ENCODE measurements around the gene XKR8.

XKR8 gene

GRCh38 chr1:27957655-27958054, 2.1 kb upstream of the XKR8 start:
- DNase-seq = no peak

DNA sequence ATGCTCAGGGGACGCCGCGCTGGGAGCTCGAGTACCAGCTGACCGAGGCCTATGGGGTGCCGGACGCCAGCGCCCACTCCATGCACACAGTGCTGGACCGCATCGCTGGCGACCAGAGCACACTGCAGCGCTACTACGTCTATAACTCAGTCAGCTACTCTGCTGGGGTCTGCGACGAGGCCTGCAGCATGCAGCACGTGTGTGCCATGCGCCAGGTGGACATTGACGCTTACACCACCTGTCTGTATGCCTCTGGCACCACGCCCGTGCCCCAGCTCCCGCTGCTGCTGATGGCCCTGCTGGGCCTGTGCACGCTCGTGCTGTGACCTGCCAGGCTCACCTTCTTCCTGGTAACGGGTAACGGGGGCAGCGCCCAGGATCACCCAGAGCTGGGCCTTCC, 1.3 kb upstream of the XKR8 start:
- DNase-seq = no peak

GRCh38 chr1:27960762-27961645, 1.2 kb downstream of the XKR8 start:
- DNase-seq = no peak

- DNase-seq = no peak
These were observed 2.0 kb downstream of the XKR8 start for GRCh38 chr1:27961646-27962221.

DNA sequence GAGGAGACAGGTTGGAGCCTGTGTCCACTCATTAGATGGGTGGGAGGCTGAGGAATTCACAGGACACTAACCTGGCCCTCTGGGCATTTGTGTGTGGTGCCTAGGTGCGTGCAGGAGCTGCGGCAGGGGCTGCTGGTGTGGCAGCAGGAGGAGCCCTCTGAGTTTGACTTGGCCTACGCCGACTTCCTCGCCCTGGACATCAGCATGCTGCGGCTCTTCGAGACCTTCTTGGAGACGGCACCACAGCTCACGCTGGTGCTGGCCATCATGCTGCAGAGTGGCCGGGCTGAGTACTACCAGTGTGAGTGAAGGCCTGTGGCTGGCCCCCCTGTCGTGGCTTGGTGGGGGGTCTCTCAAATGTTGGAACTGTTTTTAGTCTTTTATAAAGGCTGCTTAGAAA, 3.6 kb downstream of the XKR8 start:
- no peak for DNase-seq

- no peak for DNase-seq
These were observed 6.8 kb downstream of the XKR8 start for GRCh38 chr1:27966402-27967105.

DNA sequence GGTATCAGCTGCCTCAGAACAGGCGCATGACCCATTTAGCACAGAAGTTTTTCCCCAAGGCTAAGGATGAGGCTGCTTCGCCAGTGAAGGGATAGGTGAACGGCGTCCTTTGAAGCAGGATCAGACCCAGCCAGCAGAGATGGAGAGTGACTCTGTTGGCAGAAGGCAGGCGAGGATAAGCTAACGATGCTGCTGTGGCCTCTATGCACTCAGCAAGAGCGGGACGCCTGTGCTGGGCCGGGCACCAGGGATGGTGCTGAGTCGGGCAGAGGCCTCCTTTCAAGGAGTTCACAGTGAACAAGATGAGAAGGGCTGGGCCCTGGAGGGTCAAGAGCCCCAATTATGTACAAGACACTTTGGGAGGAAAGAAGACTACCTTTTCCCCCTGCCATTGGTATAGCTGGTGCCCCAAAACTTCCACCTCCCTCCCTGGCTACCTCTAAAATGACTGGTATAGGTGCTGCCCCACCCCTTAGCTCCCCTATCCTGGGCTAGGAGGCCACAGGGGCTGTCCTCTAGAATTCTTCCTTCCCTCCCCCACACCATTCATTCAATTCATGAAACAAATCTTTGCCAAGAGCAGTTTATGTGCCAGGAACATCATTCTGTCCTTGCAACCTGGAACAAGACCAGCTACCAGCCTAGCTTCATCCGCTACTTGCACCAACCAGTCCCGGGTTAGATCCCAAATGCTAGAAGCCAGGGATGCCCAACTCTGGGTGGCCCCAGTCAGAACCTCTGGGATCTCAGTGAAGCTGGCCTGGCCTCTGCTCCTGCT, 7.5 kb downstream of the XKR8 start:
- DNase-seq = no peak

- DNase-seq = no peak
These were observed 8.2 kb downstream of the XKR8 start for GRCh38 chr1:27967884-27968466.

DNA sequence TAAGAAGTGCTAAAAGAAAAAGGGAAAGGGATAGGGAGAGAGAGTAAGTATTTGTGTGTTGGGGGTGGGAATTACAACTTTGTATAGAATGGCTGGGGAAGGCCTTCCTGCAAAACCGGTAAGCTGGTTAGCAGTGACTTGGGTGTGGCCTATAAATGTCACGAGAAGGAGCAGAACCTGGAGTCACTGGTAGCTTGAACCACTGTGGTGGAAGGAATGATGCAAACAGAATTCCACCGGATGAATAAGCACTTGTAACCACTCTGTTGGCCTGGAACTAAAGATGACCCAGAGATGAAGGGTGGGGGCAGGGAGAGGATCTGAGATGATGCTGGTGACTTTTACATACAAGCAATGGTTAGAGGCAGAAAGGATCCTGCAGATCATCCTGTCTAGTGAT, 8.9 kb downstream of the XKR8 start:
- no peak for DNase-seq

DNA sequence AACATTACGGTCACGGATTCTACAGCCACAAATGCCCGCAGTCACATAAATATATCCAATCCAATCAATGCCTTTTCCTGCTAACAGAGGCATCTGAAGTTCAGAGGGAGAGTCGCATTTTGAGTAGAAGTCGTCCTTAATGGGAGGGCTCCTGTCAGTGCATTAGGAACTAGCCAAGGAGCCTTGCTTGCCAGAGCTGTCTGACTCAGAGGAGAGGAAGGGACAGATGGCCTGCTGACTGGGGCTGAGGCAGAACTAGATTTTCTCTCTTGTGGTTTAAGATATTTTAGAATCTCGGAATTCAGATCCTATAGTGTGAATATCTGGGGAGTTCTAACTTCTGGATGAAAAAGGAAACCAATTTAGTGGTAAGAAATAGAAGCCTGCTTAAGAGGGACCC, 10.6 kb downstream of the XKR8 start:
- DNase-seq = no peak

DNA sequence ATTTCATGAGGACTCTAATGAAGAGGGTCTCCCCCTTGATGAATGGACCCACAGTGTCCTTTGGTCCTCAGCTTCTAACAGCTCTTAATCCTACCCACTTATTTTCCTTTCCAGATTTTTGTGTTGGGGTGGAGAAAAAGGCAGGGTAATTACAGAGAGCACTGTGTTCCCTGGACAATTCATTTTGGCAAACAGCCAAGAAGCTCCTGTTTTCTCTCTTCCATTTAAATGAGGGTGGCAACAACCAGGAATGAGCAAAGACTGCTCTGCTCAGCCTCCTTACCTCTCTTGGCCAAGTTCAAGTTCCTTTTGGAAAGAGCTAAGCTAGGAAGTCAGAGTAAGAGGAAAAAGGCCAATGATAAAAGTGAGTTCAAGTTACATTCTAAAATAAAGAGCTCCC, 11.9 kb downstream of the XKR8 start:
- no peak for DNase-seq

DNA sequence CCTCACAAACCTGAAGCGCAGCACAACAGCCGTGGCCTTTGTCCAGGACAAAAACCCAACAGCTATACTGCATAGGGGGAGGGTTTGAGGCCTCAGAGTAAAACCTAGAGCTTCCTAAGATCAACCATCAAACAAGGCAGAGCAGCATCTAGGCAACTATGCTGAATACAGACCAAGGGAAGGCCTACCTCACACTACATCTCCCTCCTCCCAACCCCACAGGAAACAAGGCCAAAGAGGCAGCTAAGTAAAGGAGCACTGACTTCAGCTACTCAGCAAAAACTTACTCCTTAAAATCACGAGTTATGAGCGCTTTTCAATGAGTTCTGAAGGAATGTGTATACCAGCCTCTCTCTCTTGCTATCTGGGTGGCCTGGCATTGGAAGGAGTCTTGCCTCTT, 12.4 kb downstream of the XKR8 start:
- DNase-seq = no peak

DNA sequence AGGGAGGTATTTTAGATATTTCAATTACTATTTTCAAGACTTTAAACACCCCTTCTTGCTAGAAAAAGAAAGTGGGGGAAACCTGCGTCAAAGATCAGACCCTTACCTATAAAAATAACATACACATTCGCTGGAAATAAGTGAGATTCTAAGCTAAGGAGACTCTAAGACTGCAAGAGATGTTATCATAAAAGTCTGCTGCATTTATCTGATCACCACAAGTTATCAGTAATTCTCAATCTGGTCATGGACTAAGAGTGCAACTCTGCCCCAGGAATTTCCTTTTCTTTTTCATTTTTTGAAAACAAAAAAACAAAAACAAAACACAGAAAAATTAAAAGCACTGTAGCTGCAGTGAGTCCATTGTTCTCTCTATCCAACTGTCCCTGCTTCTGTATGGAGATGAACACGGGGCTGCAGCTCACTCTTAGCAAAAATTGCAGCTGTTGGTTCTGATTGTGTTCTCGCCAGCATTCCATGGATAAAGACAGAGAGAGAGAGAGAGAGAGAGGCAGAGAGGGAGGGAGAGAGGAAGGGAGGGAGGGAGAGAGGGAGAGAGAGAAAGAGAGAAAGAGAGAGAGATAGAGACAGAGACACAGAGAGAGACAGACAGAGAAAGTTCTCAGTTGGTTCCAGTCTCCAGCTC, 14.1 kb downstream of the XKR8 start:
- DNase-seq = no peak

GRCh38 chr1:27974417-27974781, 14.6 kb downstream of the XKR8 start:
- no peak for DNase-seq

DNA sequence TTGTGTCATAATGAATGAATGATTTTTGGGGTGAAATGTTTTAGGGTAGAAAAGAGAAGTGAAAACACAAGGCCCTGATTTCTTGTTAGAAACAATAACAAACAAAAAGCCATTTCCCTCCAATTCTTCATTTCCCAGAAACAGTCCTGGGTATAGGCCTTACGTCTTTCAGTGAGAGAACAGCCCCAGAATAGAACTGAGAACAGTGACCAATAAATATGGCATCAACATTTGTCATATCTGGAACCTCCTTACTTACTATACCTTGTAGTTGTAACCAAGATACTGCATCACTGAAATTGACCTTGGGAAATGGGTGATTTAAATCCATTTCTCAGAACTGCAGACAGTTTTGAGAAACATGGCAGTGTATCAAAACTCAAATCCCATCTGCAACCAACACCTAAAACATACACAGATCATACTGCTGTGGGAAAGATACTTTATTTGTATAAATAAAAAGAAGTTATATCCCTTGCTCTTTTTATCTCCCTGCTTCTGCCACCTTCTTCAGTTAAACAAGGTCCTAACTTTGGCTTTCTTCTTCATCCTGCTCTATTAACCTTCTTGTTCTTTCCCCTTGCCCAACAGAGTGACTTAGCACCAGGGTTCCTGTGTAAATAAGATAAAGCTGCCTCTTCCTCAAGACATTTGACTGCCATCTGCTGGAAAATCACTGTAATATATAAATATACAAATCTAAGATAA, 19.5 kb downstream of the XKR8 start:
- no peak for DNase-seq

- DNase-seq = no peak
These were observed 20.1 kb downstream of the XKR8 start for GRCh38 chr1:27979859-27980201.

- DNase-seq = no peak
These were observed 20.6 kb downstream of the XKR8 start for GRCh38 chr1:27980216-27980845.

DNA sequence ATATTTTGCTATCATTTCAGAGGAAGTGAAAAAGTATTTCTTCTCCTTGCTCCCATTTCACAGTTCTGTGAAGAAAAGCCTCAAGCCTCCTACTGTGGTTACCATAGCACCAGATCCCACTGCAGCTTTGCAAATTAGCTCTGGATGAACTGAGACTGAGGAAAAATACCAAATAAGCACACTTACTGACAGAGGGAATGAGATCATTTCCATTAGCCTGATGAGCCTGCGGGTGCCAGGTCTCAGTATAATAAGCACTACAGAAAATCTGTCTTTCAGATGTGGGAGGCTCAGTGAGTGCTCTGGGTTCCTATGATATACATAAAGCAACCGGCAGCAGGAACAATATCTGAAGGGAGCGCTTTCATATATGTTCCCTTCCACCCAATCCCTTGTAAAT, 21.4 kb downstream of the XKR8 start:
- no peak for DNase-seq

GRCh38 chr1:27990920-27991537, 31.3 kb downstream of the XKR8 start:
- DNase-seq = no peak

- no peak for DNase-seq
These were observed 32.5 kb downstream of the XKR8 start for GRCh38 chr1:27992276-27992675.

DNA sequence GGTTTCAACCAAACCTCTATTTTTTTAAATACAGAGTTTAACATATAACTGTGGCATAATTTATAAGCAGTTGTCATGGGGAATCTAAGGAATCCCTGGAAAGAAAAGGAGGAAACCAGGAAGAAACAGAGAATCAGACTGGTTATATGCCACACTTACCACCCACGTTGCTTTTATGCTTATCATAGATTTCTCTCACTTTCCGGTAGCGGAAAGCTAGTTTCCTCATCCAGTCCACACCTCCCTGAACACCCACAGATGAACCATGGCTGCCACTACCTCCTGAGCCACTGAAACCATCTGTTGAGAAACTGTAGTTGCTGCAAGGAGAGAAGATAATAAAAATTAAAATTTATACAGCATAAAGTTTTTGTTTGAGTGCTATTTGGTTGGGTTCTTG, 33.5 kb downstream of the XKR8 start:
- DNase-seq = no peak
